SK-N-SH (cell line): Measurements from ENCODE around the gene RPL37A. TPM values are rescaled to one million over a fixed set of nuclear protein-coding genes. Genes with fewer than 3 reads are reported as not detected.
A peak's percentile ranks its signal among the peaks of the same experiment; 100 is the strongest.

Source experiments
- CTCF ChIA-PET: fragments of 300-600, 350-600 bp; formaldehyde crosslinking; extraction: SDS; loops from one replicate; lab custom pipeline; 2021; lab: Yijun Ruan, JAX
- POLR2A ChIA-PET: fragments of 350-600 bp; sonication (Branson Sonifier 250); formaldehyde crosslinking; extraction: SDS; loops from one replicate; lab custom pipeline; 2020; ENCODE audit warnings: antibody characterized with exemption, inconsistent platforms; lab: Yijun Ruan, JAX
- DNase-seq: peaks from one replicate; pipeline ENCODE4 v3.0.0; 2012
- H2AFZ ChIP-seq: fragments of 200-600 bp; sonication (generic); 2 replicates; pipeline ENCODE4 v1.8.1; 2016; ENCODE audit warnings: antibody characterized with exemption, mild to moderate bottlenecking, low read depth
- H3F3A ChIP-seq: fragments of 200-600 bp; sonication (generic); replicated peaks from 2 replicates; pipeline ENCODE3; 2016; ENCODE audit warnings: antibody characterized with exemption, mild to moderate bottlenecking; ENCODE audit not compliant: insufficient read depth
- H3K27ac ChIP-seq, 2 experiments: fragments of 200-500 bp in 1 of 2; fragments of 200-600 bp in 1 of 2; sonication (Bioruptor generic) in 1 of 2; sonication (generic), shearing (Covaris generic) in 1 of 2; 2 replicates each; pipeline versions ENCODE4 v1.5.1 to v1.6.1; 2014 to 2016; ENCODE audit warnings: low read depth in 2 of 2, inconsistent platforms in 1 of 2, low read length in 1 of 2, mild to moderate bottlenecking in 1 of 2, mixed read lengths in 1 of 2
- H3K27me3 ChIP-seq: fragments of 200-600 bp; sonication (generic), shearing (Covaris generic); 2 replicates; pipeline ENCODE4 v1.6.1; 2016; ENCODE audit warnings: mixed run types; ENCODE audit not compliant: insufficient read depth
- H3K36me3 ChIP-seq, 2 experiments: fragments of 200-500 bp in 1 of 2; fragments of 200-600 bp in 1 of 2; sonication (Bioruptor generic) in 1 of 2; sonication (generic) in 1 of 2; replicated peaks in 1 of 2; 2 replicates each; pipeline versions ENCODE3 to v1.5.1; 2014 to 2016; ENCODE audit warnings: low read length in 1 of 2, mild to moderate bottlenecking in 1 of 2; ENCODE audit not compliant: insufficient read depth in 2 of 2, control insufficient read depth in 1 of 2
- H3K4me1 ChIP-seq, 2 experiments: fragments of 200-500 bp in 1 of 2; fragments of 200-600 bp in 1 of 2; sonication (Bioruptor generic) in 1 of 2; sonication (generic), shearing (Covaris generic) in 1 of 2; 2 replicates each; pipeline versions ENCODE4 v1.5.1 to v1.6.1; 2014 to 2016; ENCODE audit warnings: low read depth in 1 of 2, low read length in 1 of 2, mixed run types in 1 of 2; ENCODE audit not compliant: insufficient read depth in 2 of 2, control insufficient read depth in 1 of 2
- H3K4me2 ChIP-seq: fragments of 200-600 bp; sonication (generic), shearing (Covaris generic); 2 replicates; pipeline ENCODE4 v1.6.1; 2017; ENCODE audit warnings: mixed run types
- H3K4me3 ChIP-seq, 2 experiments: fragments of 200-500 bp in 1 of 2; fragments of 200-600 bp in 1 of 2; sonication (Bioruptor generic) in 1 of 2; sonication (generic), shearing (Covaris generic) in 1 of 2; 2 replicates each; pipeline versions ENCODE4 v1.5.1 to v1.8.1; 2014 to 2016; ENCODE audit warnings: low read depth in 2 of 2, inconsistent platforms in 1 of 2, low read length in 1 of 2, mild to moderate bottlenecking in 1 of 2, mixed read lengths in 1 of 2, moderate library complexity in 1 of 2
- H3K79me2 ChIP-seq: fragments of 200-600 bp; sonication (generic); 2 replicates; pipeline ENCODE4 v1.8.1; 2017; ENCODE audit warnings: mild to moderate bottlenecking; ENCODE audit not compliant: insufficient read depth
- H3K9ac ChIP-seq: fragments of 200-600 bp; sonication (generic); 2 replicates; pipeline ENCODE4 v1.6.1; 2017; ENCODE audit warnings: mixed run types
- H3K9me2 ChIP-seq: fragments of 200-600 bp; sonication (generic); 2 replicates; pipeline ENCODE4 v1.6.1; 2017; ENCODE audit warnings: mixed run types
- H3K9me3 ChIP-seq: fragments of 200-600 bp; sonication (generic); 2 replicates; pipeline ENCODE4 v1.6.1; 2017; ENCODE audit warnings: mixed run types, mild to moderate bottlenecking, moderate library complexity
- H4K20me1 ChIP-seq: fragments of 200-600 bp; sonication (generic); 2 replicates; pipeline ENCODE4 v1.6.1; 2017; ENCODE audit warnings: mild to moderate bottlenecking, mixed run types; ENCODE audit not compliant: insufficient read depth
- ELF1 ChIP-seq: IDR thresholded peaks from 2 replicates; pipeline ENCODE4 v1.4.0; 2012
- FOSL2 ChIP-seq: IDR thresholded peaks from 2 replicates; pipeline ENCODE4 v1.4.0; 2012; ENCODE audit warnings: low read depth, mild to moderate bottlenecking, moderate library complexity, borderline replicate concordance
- FOXJ3 ChIP-seq: sonication (generic); formaldehyde crosslinking; IDR thresholded peaks from 2 replicates; pipeline ENCODE4 v1.5.1; 2020; ENCODE audit warnings: mild to moderate bottlenecking, missing genetic modification reagents
- JUND ChIP-seq: IDR thresholded peaks from 2 replicates; pipeline ENCODE4 v1.4.0; 2012
- MAX ChIP-seq: IDR thresholded peaks from 2 replicates; pipeline ENCODE4 v1.4.0; 2012; ENCODE audit warnings: low read depth
- MEF2A ChIP-seq: IDR thresholded peaks from 2 replicates; pipeline ENCODE4 v1.4.0; 2012; ENCODE audit warnings: low read depth, borderline replicate concordance
- MXI1 ChIP-seq: IDR thresholded peaks from 2 replicates; pipeline ENCODE4 v1.6.1; 2012; ENCODE audit warnings: mild to moderate bottlenecking, low read depth, low read length, improper control_type of control experiment
- NFIC ChIP-seq: IDR thresholded peaks from 2 replicates; pipeline ENCODE4 v1.4.0; 2012; ENCODE audit warnings: borderline replicate concordance
- POLR2AphosphoS5 ChIP-seq: IDR thresholded peaks from 2 replicates; pipeline ENCODE4 v1.6.1; 2012; ENCODE audit warnings: low read depth, low read length
- RCOR1 ChIP-seq: fragments of 150-350 bp; IDR thresholded peaks from 2 replicates; pipeline ENCODE4 v1.6.1; 2017; ENCODE audit warnings: antibody characterized with exemption, low read length
- RFX5 ChIP-seq: IDR thresholded peaks from 2 replicates; pipeline ENCODE4 v1.6.1; 2012; ENCODE audit warnings: mild to moderate bottlenecking, improper control_type of control experiment, low read length
- RXRA ChIP-seq: IDR thresholded peaks from 2 replicates; pipeline ENCODE4 v1.4.0; 2012; ENCODE audit warnings: low read depth, mild to moderate bottlenecking, borderline replicate concordance
- SIN3A ChIP-seq: IDR thresholded peaks from 2 replicates; pipeline ENCODE4 v1.6.1; 2012; ENCODE audit warnings: low read depth, mild to moderate bottlenecking, low read length, moderate library complexity, borderline replicate concordance
- SMC3 ChIP-seq: IDR thresholded peaks from 2 replicates; pipeline ENCODE4 v1.6.1; 2012; ENCODE audit warnings: low read depth, low read length, improper control_type of control experiment
- YY1 ChIP-seq: IDR thresholded peaks from 2 replicates; pipeline ENCODE4 v1.4.0; 2012; ENCODE audit warnings: low read depth, mild to moderate bottlenecking
- WGBS: methylation state at CpG from one replicate; pipeline ENCODE4 v1.1.6; 2017; ENCODE audit warnings: low lambda C conversion rate; 5-methylcytosine and 5-hydroxymethylcytosine counted together
- polyA plus RNA-seq, 3 experiments: library from polyadenylated mRNA; depleted of rRNA; stranded (reverse); fragments of >200 nt; gene quantifications; 2 replicates each; pipeline ENCODE4 v1.2.3, GENCODE V29; 2012
- TF ChIP-seq, protein P1 (sequence below): IDR thresholded peaks from 2 replicates; pipeline ENCODE4 v1.4.0; 2012; ENCODE audit warnings: low read depth, borderline replicate concordance

Gene RPL37A
- polyA plus RNA-seq, 1 of the 3 experiments (the other 2 are of a cell fraction): 2,018 TPM

DNA sequence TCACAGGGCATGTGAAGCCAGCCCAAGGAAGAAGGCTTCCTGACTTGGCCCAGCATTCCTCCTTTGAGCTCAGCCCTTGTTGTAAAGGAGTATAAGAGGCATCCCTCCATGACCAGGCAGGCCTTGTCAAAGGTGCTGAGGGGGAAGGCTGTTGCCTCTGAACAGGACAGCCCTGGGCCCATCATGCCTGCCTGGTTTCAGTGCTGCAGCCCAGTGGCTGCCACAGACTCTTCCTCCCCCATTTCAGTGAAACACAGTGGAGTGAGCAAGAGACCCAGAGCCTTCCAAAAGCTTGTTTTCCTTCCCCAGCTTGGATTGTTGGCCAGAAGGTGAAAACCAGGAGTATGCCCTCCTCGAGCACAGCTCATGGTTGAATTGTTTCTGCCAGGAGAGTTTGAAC is 19.9 kb upstream of the RPL37A start:
- Histone ChIP-seq H3K9ac (peak overlapping the region; percentile 23; the same call in 1 of the 2 replicates), H2AFZ (no peak overlapping the region), H4K20me1 (no peaks in the 10 kb centered on the region), H3K4me1 (peaks cover 6 to 24% of the 10 kb centered on the region in 2 experiments; a peak in 3 of 4 replicates), H3K9me2 (no peaks in the 10 kb centered on the region), H3K4me2 (peak overlapping the region; percentile 39; the same call in 1 of the 2 replicates), H3K27me3 (no peaks in the 10 kb centered on the region), H3K27ac (peak overlapping the region in 1 of 2 experiments; percentile 73; a peak in 3 of 4 replicates), H3K36me3 (peaks cover 16 to 26% of the 10 kb centered on the region in 2 experiments), H3K79me2 (no peaks in the 10 kb centered on the region), H3K9me3 (no peaks in the 10 kb centered on the region), H3F3A (peaks cover 18% of the 10 kb centered on the region), H3K4me3 (no peak overlapping the region)
- TF ChIP-seq YY1 (no peak), FOXJ3 (CRISPR knock-in tag) (no peak), MXI1 (no peak), NFIC (no peak), FOSL2 (no peak), RCOR1 (no peak), POLR2AphosphoS5 (no peak), MAX (no peak), RXRA (no peak), RFX5 (no peak), MEF2A (no peak), SMC3 (no peak)
- DNase-seq: no peak
- CTCF ChIA-PET: interaction anchor here (0.7 to 1.1 kb wide), 2 partner anchors 8 to 445 kb away, joined by 4 to 6 read pairs; no protein-coding TSS in a partner anchor
- 100% methylated on average over 1 of the region's 1 CpG for WGBS
- POLR2A ChIA-PET: interaction anchor here (0.9 kb wide), 1 partner anchor 26 kb away, joined by 4 read pairs; no protein-coding TSS in a partner anchor

GRCh38 chr2:216480221-216480620 is 18.4 kb upstream of the RPL37A start:
- no peaks in the 10 kb centered on the region for H3K9me2 ChIP-seq
- no peak overlapping the region for H3K27ac ChIP-seq
- H3F3A ChIP-seq: peaks cover 18% of the 10 kb centered on the region
- no peak overlapping the region for H3K4me2 ChIP-seq
- no peaks in the 10 kb centered on the region for H3K27me3 ChIP-seq
- H4K20me1 ChIP-seq: no peaks in the 10 kb centered on the region
- peaks cover 16 to 25% of the 10 kb centered on the region in 2 experiments for H3K36me3 ChIP-seq
- H3K9me3 ChIP-seq: no peaks in the 10 kb centered on the region
- H3K9ac ChIP-seq: no peak overlapping the region
- ChIA-PET CTCF (no interaction called here), POLR2A (no interaction called here)
- DNase-seq: no peak
- no peak overlapping the region for H3K4me3 ChIP-seq
- peaks cover 6 to 24% of the 10 kb centered on the region in 2 experiments; a peak in 3 of 4 replicates for H3K4me1 ChIP-seq
- H2AFZ ChIP-seq: no peak overlapping the region
- no peaks in the 10 kb centered on the region for H3K79me2 ChIP-seq
- 78% methylated on average over 3 of the region's 3 CpGs for WGBS
- TF ChIP-seq JUND (no peak), ELF1 (no peak), SIN3A (no peak), FOSL2 (no peak), MAX (no peak)
- TF ChIP-seq, protein P1, sequence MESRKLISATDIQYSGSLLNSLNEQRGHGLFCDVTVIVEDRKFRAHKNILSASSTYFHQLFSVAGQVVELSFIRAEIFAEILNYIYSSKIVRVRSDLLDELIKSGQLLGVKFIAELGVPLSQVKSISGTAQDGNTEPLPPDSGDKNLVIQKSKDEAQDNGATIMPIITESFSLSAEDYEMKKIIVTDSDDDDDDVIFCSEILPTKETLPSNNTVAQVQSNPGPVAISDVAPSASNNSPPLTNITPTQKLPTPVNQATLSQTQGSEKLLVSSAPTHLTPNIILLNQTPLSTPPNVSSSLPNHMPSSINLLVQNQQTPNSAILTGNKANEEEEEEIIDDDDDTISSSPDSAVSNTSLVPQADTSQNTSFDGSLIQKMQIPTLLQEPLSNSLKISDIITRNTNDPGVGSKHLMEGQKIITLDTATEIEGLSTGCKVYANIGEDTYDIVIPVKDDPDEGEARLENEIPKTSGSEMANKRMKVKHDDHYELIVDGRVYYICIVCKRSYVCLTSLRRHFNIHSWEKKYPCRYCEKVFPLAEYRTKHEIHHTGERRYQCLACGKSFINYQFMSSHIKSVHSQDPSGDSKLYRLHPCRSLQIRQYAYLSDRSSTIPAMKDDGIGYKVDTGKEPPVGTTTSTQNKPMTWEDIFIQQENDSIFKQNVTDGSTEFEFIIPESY: no peak
